DMS79 treated with DMSO at 0.1 percent for 48 hours (cell line): ENCODE measurements around the gene NKD2.

ENCODE experiments used
- DNase-seq: peaks from one replicate; lab custom pipeline; 2025; lab: John Stamatoyannopoulos, UW

The NKD2 gene

GRCh38 chr5:1042626-1043025, 34.0 kb downstream of the NKD2 start:
- DNase-seq, result no peak

GRCh38 chr5:1043327-1043726, 34.7 kb downstream of the NKD2 start:
- DNase-seq, result no peak

GRCh38 chr5:1044117-1044516, 35.5 kb downstream of the NKD2 start:
- DNase-seq, result no peak

- DNase-seq, result no peak
Measured at GRCh38 chr5:1045960-1046560, 37.5 kb downstream of the NKD2 start.

GRCh38 chr5:1047332-1047965, 38.8 kb downstream of the NKD2 start:
- DNase-seq, result no peak

- no peak for DNase-seq
Measured at GRCh38 chr5:1048162-1048721, 39.6 kb downstream of the NKD2 start.

GRCh38 chr5:1048861-1049838, 40.5 kb downstream of the NKD2 start:
- DNase-seq, result no peak

GRCh38 chr5:1050423-1051365, 42.1 kb downstream of the NKD2 start:
- DNase-seq, result peak; percentile 46

GRCh38 chr5:1051366-1051720, 42.7 kb downstream of the NKD2 start:
- DNase-seq, result no peak

GRCh38 chr5:1052076-1052475, 43.5 kb downstream of the NKD2 start:
- DNase-seq, result no peak

GRCh38 chr5:1052641-1053390, 44.2 kb downstream of the NKD2 start:
- no peak for DNase-seq

GRCh38 chr5:1053391-1054017, 44.9 kb downstream of the NKD2 start:
- DNase-seq, result no peak

GRCh38 chr5:1054018-1054798, 45.6 kb downstream of the NKD2 start:
- DNase-seq, result no peak

GRCh38 chr5:1054799-1055775, 46.5 kb downstream of the NKD2 start:
- no peak for DNase-seq

GRCh38 chr5:1055896-1056610, 47.5 kb downstream of the NKD2 start:
- no peak for DNase-seq

- no peak for DNase-seq
Measured at GRCh38 chr5:1056611-1057484, 48.2 kb downstream of the NKD2 start.
